NB4 (cell line): ENCODE measurements around the gene DOK3.

Experiments
- CTCF ChIP-seq: IDR thresholded peaks from one replicate; pipeline ENCODE4 v1.5.1; 2012; ENCODE audit warnings: low read depth, low read length
- MYC ChIP-seq: IDR thresholded peaks from 2 replicates; pipeline ENCODE4 v1.6.1; 2011; ENCODE audit warnings: low read depth, low read length
- TF ChIP-seq, protein P1 (sequence below): IDR thresholded peaks from 2 replicates; pipeline ENCODE4 v1.6.1; 2011; ENCODE audit warnings: low read depth, low read length

DNA sequence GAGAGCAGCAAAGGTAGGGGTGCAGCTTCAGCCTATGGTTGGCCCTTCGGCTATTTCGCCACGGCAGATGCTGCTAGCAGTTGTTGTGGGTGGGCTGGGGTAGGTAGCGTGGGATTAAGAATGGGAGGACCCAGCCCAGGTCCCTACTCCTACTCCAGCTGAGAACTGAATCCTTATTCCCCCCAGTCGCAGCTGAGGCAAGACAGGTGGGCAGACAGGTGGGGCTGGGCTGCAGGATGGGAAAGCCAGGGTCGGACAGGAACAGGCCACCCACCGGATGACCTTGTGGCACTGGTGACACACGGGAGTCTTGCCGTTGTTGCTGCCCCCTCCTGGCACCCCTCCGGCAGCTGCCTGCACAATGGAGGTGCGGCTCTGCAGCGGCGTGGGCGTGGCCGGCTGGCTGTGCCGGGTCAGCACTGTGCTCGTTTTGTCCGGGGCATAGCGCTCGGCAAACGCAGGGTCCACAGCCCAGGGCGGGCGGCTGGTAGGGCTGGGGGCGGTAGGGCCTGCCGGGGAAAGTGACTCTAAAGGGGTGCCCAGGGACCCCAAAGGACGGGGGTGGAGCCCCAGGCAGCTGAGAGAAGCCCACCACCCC is 20.4 kb downstream of the DOK3 start:
- no peak for TF ChIP-seq MYC
- TF ChIP-seq CTCF = no peak
- TF ChIP-seq, protein P1, sequence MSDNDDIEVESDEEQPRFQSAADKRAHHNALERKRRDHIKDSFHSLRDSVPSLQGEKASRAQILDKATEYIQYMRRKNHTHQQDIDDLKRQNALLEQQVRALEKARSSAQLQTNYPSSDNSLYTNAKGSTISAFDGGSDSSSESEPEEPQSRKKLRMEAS = no peak
